Amniotic stem cell (primary cell): ENCODE measurements around the gene C20orf204.
"Not testable (repeated sequence)": the region's sequence is repeated elsewhere in the genome, so short reads cannot be mapped to it uniquely, and the experiment has no call there.

ENCODE experiments used
- DNase-seq: peaks from one replicate; lab custom pipeline; 2025; lab: John Stamatoyannopoulos, UW

C20orf204 gene

DNA sequence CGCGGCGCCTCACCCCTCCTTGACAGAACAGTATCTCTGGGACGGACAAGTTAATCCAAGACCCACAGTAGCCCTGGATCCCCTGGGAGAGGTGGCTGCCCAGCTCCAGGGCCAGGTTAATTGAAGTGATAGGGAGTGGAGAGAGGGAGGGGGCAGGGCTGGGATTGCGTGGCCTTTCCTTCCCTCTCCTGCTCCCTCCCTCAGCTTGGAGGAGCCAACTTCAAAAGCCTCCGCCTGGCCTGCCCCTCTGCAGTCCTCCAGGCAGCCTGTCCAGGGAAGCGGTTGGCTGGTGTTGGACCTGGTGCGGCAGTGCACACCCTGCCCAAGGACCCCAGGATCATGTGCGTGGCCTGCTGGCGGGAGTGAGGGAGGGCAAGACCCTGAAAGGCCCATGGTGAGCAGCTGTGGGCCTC is at the start of gene C20orf204:
C20orf204 (plus strand) TSS at position 250 of the 413 bp plus-strand sequence; CDS start at position 392, 142 bp downstream.
- DNase-seq = no peak

DNA sequence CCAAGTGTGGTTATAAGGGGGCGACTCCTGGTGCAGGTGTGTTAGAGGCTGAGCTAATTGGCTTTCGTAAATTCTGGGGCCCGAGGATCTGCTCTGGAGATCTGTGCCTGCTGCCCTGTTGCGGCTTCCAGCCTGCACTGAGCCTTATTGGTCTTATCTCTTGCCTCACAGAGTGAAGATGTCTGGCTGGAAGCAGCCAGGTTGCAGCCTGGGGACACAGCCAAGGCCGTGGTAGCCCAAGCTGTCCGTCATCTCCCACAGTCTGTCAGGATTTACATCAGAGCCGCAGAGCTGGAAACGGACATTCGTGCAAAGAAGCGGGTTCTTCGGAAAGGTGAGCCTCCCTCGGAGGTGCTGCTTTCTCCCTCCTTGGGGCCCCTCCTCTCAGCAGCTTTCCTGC is 35.1 kb upstream of the C20orf204 start:
- DNase-seq = no peak

DNA sequence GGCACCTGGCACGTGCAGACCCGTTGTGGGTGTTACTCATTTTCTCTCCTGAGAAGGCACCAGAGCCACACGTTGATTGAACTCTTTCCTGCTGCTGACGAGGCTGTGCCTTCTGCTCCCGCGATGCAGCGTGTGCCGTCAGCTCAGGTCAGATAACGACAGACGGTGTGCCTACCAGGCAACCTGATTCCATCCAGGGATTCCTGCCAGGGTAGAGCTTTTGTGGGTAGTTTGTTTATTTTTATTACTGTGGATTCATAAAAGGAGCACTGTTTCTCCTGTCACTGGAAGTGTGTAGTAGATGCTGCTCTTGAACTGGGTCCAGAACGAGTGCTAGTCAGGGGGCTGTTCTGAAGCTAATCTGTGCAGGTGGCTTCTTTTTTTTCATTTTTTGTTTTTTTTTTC is 34.4 kb upstream of the C20orf204 start:
- DNase-seq = no peak

GRCh38 chr20:64003960-64004725 is 31.8 kb upstream of the C20orf204 start:
- no peak for DNase-seq

- no peak for DNase-seq
These were observed 30.6 kb upstream of the C20orf204 start for GRCh38 chr20:64005394-64005793.

GRCh38 chr20:64006490-64006889 is 29.5 kb upstream of the C20orf204 start:
- DNase-seq = no peak

DNA sequence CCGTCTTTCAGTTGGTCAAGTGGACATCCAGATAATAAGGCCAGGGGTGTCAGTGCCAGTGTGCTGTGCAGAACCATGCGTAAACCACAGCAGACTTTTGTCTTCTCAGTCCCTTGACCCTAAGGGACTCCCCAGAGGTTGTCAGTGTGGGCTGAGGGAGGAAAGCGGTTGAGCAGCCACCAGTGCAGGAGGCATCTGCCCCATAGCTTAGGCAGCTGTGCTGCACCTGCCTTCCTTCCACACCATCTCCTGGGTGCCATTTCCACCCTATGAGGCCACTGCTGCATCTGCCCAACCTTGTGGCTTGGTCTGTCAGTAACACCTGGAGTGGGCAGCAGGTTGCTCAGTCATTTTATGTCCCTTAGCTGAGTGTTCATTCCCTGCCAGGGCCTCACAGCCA is 29.1 kb upstream of the C20orf204 start:
- no peak for DNase-seq

- no peak for DNase-seq
These were observed 26.1 kb upstream of the C20orf204 start for GRCh38 chr20:64009811-64010387.

GRCh38 chr20:64010711-64011237 is 25.2 kb upstream of the C20orf204 start:
- no peak for DNase-seq

DNA sequence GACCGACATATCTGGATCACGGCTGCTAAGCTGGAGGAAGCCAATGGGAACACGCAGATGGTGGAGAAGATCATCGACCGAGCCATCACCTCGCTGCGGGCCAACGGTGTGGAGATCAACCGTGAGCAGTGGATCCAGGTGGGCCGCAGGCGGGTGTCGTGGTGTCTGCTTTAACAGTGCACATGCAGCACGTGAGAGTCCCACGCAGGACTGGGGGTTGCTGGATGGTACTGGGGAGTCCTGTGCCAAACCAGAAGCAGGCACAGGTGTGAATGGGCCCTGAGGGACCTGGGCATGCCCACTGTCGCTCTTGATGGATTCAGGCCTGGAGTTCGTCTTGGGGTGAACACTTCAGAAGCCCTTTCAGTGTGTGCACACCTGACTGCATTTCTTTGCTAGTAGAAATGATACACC is 24.6 kb upstream of the C20orf204 start:
- no peak for DNase-seq

GRCh38 chr20:64012385-64013154 is 23.4 kb upstream of the C20orf204 start:
- not testable (repeated sequence) for DNase-seq

- DNase-seq = no peak
These were observed 20.3 kb upstream of the C20orf204 start for GRCh38 chr20:64015635-64016034.

GRCh38 chr20:64021124-64021975 is 14.6 kb upstream of the C20orf204 start:
- DNase-seq = no peak

GRCh38 chr20:64022671-64023360 is 13.2 kb upstream of the C20orf204 start:
- no peak for DNase-seq

DNA sequence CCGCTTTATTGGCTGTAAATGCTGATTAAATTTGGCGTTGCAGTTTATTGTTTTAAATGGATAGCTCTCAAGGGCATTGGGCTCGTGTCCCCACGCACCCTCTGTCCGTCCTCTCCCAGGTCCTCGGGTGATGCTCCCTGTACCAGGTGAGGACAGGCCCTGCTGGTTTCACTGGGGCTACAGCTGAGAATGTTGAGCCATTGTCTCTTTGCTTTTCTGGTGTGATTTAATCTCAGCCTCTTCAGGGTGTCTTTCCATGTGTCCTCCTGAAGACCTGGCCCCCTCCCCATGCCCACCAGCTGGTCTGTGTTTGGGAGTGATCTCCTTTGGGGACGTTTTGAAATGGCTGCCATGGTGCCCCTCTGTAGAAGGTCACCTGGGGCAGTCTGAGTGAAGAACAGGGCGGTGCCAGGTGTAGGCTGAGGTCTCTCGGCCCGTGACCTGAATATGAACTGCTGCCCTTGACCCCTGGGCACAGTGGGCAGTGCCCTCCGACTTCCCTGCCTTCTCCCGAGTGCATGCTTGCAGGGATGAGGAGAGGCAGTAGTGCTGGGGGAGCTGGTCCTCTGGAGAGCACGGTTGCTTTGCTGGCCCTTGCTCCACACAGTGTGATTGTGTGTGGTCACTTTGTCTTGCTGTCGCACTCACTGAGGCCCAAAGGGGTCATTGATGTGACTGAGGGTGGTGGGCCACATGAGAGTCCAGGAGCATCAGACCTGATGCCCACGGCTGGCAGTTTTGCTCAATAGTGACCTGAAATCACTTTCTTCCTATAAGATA is 12.4 kb upstream of the C20orf204 start:
- no peak for DNase-seq

DNA sequence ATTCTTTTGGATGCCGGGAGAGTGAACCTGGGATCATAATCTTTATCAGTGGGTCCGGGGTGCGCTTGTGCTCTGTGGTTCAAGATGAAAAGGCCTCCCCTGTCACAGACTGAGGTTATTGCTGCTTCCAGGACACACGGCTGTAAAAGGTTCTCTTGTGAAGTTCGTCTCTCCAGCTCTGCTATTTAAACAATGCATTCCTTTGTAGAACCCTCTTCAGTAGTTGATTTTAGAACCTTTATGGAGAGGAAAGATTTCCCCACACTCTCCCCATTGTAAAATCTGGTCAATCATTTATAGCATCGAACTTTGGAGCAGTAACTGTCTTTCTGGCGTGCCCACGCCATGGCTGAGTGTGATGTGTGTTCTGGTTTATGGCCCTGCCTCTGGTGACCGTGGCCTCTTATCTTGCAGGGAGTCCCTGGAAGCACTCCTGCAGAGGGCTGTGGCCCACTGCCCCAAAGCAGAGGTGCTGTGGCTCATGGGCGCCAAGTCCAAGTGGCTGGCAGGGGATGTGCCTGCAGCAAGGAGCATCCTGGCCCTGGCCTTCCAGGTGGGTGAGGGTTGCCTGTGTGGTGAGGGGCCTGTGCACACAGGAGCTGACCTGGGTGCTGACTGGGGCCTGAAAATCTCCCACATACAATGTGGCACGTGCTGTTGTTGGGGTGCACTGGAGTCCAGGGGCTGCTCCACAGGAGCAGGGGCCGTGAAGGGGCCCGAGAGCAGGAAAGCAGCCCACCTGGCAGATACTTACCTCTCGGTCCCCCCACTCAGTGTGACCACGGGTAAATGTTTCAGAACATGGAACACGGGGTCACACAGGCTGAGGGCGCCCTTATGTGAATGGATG is 11.6 kb upstream of the C20orf204 start:
- no peak for DNase-seq

DNA sequence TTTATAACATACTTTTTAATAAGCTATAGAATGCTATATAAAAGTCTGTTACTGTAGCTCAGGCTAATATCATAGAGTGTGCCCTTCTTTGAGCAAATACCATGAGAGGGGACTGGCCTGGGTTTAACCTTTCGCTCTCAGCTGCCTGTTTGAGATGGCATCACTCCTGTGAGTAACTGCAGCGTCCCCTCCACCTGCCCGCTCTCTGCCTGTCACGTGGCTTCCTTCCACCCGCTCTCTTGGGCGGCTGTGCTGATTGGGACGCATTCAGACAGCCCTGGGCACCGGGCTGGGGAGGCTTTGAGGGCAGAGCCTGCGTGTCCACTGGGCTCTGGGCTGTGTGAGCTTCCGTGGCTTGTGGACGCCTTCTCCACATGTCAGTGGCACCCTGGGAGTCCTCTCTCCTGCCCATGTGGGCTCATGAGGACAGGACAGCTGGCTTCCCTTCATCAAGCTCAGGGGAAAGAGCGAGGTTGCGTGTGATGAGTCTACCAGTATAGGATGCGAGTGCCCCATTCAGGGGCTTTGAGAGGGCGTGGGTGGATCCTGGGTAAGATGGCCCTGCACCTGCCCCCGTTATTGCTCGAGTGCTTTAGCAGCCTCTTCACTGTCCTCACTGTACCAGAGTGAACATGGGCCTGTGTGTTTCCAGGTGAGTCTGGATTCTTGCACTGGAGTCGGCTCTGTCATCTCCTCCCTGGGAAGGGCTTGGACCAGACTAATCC is 10.7 kb upstream of the C20orf204 start:
- DNase-seq = no peak

DNA sequence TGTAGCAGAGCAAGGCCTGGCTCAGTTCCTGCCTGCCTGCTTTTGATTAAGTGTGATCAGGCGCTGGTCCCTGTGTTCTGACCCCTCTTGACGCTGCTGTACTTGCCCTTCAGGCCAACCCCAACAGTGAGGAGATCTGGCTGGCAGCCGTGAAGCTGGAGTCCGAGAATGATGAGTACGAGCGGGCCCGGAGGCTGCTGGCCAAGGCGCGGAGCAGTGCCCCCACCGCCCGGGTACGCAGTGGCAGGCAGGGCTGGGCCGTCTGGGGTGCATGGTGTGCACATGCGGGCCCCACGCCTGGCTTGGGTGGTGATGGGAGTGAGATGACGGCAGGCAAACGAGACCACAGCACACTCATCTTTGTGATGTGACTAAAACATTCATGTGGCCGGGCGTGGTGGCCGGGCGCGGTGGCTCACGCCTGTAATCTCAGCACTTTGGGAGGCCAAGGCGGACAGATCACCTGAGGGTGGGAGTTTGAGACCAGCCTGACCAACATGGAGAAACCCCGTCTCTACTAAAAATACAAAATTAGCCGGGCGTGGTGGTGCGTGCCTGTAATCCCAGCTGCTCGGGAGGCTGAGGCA is 10.1 kb upstream of the C20orf204 start:
- no peak for DNase-seq
